DOHH2 (cell line): ENCODE measurements around the gene SENP1.

Source experiments
- EZH2phosphoT487 ChIP-seq: fragments of 200-600 bp; sonication (generic); IDR thresholded peaks from 2 replicates; pipeline ENCODE4 v1.6.1; 2017; ENCODE audit warnings: borderline replicate concordance, mild to moderate bottlenecking, antibody characterized with exemption, low read length, moderate library complexity, mixed read lengths
- TF ChIP-seq, protein P1 (sequence below): fragments of 200-600 bp; sonication (generic); IDR thresholded peaks from one replicate; pipeline ENCODE4 v1.5.1; 2014; ENCODE audit warnings: antibody characterized with exemption, mild to moderate bottlenecking, low read depth, low read length; ENCODE audit not compliant: poor library complexity, severe bottlenecking

DNA sequence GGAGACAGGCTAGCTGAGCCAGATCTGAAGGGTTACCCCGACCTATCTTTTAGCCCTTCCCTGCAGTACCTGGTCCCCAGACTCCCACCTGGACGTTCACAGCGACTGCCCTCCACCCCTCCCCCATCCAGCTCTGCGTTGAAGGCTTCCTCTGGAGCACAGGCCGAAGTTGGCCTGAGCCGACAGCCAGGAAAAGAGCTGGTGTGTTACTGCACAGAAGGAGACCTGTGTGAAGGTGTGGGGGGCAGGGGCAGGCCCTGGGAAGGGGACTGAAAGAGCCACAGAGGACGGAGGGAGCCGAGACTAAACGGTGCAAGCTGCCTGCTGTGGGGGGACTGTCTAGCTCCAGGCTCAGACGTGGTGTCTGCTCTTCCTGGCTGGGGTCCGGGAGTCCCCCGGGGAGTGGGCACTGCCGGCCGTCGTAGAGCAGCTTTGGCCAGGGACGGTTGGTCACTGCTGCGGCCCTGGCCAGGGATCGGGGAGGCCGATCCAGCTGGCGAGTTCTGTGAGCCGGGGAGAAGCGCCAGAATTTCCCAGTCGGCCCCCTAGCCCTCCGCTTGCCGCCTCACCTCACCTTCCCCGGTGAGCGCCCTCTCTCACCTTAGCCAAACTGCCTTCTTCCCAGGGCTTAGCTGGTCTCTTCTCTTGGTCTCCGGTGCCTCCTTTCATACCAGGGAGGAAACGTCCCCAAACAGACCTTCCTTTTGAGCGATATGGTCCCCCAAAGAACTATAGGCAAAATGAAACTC, 100.7 kb downstream of the SENP1 start:
- TF ChIP-seq, protein P1, sequence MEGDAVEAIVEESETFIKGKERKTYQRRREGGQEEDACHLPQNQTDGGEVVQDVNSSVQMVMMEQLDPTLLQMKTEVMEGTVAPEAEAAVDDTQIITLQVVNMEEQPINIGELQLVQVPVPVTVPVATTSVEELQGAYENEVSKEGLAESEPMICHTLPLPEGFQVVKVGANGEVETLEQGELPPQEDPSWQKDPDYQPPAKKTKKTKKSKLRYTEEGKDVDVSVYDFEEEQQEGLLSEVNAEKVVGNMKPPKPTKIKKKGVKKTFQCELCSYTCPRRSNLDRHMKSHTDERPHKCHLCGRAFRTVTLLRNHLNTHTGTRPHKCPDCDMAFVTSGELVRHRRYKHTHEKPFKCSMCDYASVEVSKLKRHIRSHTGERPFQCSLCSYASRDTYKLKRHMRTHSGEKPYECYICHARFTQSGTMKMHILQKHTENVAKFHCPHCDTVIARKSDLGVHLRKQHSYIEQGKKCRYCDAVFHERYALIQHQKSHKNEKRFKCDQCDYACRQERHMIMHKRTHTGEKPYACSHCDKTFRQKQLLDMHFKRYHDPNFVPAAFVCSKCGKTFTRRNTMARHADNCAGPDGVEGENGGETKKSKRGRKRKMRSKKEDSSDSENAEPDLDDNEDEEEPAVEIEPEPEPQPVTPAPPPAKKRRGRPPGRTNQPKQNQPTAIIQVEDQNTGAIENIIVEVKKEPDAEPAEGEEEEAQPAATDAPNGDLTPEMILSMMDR, result no peak
- no peak for TF ChIP-seq EZH2phosphoT487
